ENCODE results near the gene TIMM23.
"Not testable (repeated sequence)": the region's sequence is repeated elsewhere in the genome, so short reads cannot be mapped to it uniquely, and the experiment has no call there.

DNA sequence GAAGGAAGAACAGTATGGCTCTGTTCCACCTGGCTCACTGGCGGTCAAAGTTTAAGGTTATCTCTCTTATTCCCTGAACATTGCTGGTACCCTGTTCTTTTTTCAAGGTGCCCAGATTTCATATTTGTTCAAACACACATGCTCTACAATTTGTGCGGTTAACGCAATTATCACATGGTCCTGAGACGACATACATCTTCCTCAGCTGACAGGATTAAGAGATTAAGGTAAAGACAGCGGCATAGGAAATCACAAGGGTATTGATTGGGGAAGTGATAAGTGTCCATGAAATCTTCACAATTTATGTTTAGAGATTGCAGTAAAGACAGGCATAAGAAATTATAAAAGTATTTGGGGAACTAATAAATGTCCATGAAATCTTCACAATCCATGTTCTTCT, 27.7 kb downstream of the TIMM23 start:
- TF ChIP-seq, protein P1, sequence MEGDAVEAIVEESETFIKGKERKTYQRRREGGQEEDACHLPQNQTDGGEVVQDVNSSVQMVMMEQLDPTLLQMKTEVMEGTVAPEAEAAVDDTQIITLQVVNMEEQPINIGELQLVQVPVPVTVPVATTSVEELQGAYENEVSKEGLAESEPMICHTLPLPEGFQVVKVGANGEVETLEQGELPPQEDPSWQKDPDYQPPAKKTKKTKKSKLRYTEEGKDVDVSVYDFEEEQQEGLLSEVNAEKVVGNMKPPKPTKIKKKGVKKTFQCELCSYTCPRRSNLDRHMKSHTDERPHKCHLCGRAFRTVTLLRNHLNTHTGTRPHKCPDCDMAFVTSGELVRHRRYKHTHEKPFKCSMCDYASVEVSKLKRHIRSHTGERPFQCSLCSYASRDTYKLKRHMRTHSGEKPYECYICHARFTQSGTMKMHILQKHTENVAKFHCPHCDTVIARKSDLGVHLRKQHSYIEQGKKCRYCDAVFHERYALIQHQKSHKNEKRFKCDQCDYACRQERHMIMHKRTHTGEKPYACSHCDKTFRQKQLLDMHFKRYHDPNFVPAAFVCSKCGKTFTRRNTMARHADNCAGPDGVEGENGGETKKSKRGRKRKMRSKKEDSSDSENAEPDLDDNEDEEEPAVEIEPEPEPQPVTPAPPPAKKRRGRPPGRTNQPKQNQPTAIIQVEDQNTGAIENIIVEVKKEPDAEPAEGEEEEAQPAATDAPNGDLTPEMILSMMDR (IDR thresholded peaks at IDR 0.05), result not testable (repeated sequence)
- TF ChIP-seq, protein P2, sequence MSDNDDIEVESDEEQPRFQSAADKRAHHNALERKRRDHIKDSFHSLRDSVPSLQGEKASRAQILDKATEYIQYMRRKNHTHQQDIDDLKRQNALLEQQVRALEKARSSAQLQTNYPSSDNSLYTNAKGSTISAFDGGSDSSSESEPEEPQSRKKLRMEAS (CRISPR knock-in tag; IDR thresholded peaks at IDR 0.05), result not testable (repeated sequence)
- TF ChIP-seq, protein P3, sequence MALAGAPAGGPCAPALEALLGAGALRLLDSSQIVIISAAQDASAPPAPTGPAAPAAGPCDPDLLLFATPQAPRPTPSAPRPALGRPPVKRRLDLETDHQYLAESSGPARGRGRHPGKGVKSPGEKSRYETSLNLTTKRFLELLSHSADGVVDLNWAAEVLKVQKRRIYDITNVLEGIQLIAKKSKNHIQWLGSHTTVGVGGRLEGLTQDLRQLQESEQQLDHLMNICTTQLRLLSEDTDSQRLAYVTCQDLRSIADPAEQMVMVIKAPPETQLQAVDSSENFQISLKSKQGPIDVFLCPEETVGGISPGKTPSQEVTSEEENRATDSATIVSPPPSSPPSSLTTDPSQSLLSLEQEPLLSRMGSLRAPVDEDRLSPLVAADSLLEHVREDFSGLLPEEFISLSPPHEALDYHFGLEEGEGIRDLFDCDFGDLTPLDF (CRISPR knock-in tag; IDR thresholded peaks at IDR 0.05), result not testable (repeated sequence)
- TF ChIP-seq, protein P4, sequence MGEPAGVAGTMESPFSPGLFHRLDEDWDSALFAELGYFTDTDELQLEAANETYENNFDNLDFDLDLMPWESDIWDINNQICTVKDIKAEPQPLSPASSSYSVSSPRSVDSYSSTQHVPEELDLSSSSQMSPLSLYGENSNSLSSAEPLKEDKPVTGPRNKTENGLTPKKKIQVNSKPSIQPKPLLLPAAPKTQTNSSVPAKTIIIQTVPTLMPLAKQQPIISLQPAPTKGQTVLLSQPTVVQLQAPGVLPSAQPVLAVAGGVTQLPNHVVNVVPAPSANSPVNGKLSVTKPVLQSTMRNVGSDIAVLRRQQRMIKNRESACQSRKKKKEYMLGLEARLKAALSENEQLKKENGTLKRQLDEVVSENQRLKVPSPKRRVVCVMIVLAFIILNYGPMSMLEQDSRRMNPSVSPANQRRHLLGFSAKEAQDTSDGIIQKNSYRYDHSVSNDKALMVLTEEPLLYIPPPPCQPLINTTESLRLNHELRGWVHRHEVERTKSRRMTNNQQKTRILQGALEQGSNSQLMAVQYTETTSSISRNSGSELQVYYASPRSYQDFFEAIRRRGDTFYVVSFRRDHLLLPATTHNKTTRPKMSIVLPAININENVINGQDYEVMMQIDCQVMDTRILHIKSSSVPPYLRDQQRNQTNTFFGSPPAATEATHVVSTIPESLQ (CRISPR knock-in tag; IDR thresholded peaks at IDR 0.05), result not testable (repeated sequence)
- TF ChIP-seq ESRRA (CRISPR knock-in tag; IDR thresholded peaks at IDR 0.05; ENCODE audit: borderline replicate concordance); FOXJ3 (CRISPR knock-in tag; IDR thresholded peaks at IDR 0.05; ENCODE audit: borderline replicate concordance); TEAD4 (CRISPR knock-in tag; IDR thresholded peaks at IDR 0.05); JUN (CRISPR knock-in tag; IDR thresholded peaks at IDR 0.05); CREB1 (CRISPR knock-in tag; IDR thresholded peaks at IDR 0.05): not testable (repeated sequence)
- TF ChIP-seq, protein P5, sequence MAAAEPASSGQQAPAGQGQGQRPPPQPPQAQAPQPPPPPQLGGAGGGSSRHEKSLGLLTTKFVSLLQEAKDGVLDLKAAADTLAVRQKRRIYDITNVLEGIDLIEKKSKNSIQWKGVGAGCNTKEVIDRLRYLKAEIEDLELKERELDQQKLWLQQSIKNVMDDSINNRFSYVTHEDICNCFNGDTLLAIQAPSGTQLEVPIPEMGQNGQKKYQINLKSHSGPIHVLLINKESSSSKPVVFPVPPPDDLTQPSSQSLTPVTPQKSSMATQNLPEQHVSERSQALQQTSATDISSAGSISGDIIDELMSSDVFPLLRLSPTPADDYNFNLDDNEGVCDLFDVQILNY (CRISPR knock-in tag; IDR thresholded peaks at IDR 0.05), result not testable (repeated sequence)
- TF ChIP-seq, protein P6, sequence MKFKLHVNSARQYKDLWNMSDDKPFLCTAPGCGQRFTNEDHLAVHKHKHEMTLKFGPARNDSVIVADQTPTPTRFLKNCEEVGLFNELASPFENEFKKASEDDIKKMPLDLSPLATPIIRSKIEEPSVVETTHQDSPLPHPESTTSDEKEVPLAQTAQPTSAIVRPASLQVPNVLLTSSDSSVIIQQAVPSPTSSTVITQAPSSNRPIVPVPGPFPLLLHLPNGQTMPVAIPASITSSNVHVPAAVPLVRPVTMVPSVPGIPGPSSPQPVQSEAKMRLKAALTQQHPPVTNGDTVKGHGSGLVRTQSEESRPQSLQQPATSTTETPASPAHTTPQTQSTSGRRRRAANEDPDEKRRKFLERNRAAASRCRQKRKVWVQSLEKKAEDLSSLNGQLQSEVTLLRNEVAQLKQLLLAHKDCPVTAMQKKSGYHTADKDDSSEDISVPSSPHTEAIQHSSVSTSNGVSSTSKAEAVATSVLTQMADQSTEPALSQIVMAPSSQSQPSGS (CRISPR knock-in tag; IDR thresholded peaks at IDR 0.05; ENCODE audit: borderline replicate concordance, low read depth), result not testable (repeated sequence)
- TF ChIP-seq, protein P7, sequence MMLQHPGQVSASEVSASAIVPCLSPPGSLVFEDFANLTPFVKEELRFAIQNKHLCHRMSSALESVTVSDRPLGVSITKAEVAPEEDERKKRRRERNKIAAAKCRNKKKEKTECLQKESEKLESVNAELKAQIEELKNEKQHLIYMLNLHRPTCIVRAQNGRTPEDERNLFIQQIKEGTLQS (CRISPR knock-in tag; conservative IDR thresholded peaks at IDR 0.05), result not testable (repeated sequence)
- TF ChIP-seq, protein P8, sequence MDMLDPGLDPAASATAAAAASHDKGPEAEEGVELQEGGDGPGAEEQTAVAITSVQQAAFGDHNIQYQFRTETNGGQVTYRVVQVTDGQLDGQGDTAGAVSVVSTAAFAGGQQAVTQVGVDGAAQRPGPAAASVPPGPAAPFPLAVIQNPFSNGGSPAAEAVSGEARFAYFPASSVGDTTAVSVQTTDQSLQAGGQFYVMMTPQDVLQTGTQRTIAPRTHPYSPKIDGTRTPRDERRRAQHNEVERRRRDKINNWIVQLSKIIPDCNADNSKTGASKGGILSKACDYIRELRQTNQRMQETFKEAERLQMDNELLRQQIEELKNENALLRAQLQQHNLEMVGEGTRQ (CRISPR knock-in tag; IDR thresholded peaks at IDR 0.05), result not testable (repeated sequence)

Data from WTC11 (cell line).